MCF 10A (cell line): ENCODE data around the gene MED20. TPM values are rescaled to one million over a fixed set of nuclear protein-coding genes. Genes with fewer than 3 reads are reported as not detected.
A peak's percentile ranks its signal among the peaks of the same experiment; 100 is the strongest.

Experiments
- BruUV-seq: library from RNA; stranded (reverse); fragments of 400-500 nt; replicated peaks from 2 replicates; lab custom pipeline; 2021; lab: Mats Ljungman, UMichigan
- CTCF ChIA-PET: fragments of 300-600 bp; sonication (Branson Sonifier 250); formaldehyde crosslinking; extraction: SDS; loops from one replicate; lab custom pipeline; 2021; ENCODE audit warnings: antibody characterized with exemption, inconsistent platforms; lab: Yijun Ruan, JAX
- POLR2A ChIA-PET: fragments of 300-600, 350-650 bp; sonication (Branson Sonifier 250); formaldehyde crosslinking; extraction: SDS; loops from one replicate; lab custom pipeline; 2020; ENCODE audit warnings: antibody characterized with exemption, inconsistent platforms; lab: Yijun Ruan, JAX
- DNase-seq: peaks from one replicate; pipeline ENCODE4 v3.0.0-alpha.2; 2018; ENCODE audit not compliant: unreplicated experiment
- H3K27ac Mint-ChIP-seq: one replicate; pipeline ENCODE4 v1.8.0; 2022; ENCODE audit warnings: mild to moderate bottlenecking, low read depth, mixed read lengths; ENCODE audit not compliant: unreplicated experiment
- H3K27me3 Mint-ChIP-seq: one replicate; pipeline ENCODE4 v1.8.0; 2022; ENCODE audit warnings: mixed read lengths; ENCODE audit not compliant: insufficient read depth, unreplicated experiment
- H3K36me3 Mint-ChIP-seq: one replicate; pipeline ENCODE4 v1.8.0; 2022; ENCODE audit warnings: mild to moderate bottlenecking, moderate library complexity, mixed read lengths; ENCODE audit not compliant: insufficient read depth, unreplicated experiment
- H3K4me1 Mint-ChIP-seq: one replicate; pipeline ENCODE4 v1.8.0; 2022; ENCODE audit warnings: mixed read lengths; ENCODE audit not compliant: insufficient read depth, unreplicated experiment
- H3K4me3 Mint-ChIP-seq: one replicate; pipeline ENCODE4 v1.8.0; 2022; ENCODE audit warnings: mild to moderate bottlenecking, moderate library complexity, mixed read lengths; ENCODE audit not compliant: unreplicated experiment
- H3K9me3 Mint-ChIP-seq: one replicate; pipeline ENCODE4 v1.8.0; 2022; ENCODE audit warnings: mixed read lengths; ENCODE audit not compliant: unreplicated experiment
- CTCF ChIP-seq: fragments of 200-600 bp; IDR thresholded peaks from one replicate; pipeline ENCODE4 v1.8.0; 2022; ENCODE audit warnings: antibody characterized with exemption, mild to moderate bottlenecking; ENCODE audit not compliant: unreplicated experiment
- intact Hi-C: fragments of 100-400 bp; cut with micrococcal nuclease; formaldehyde crosslinking; loops from 2 replicates; pipeline ENCODE4 v1.14.1; 2022
- total RNA-seq: library from RNA; stranded (reverse); gene quantifications from 2 replicates; pipeline ENCODE4 v1.2.3, GENCODE V29; 2022

The MED20 gene
- total RNA-seq, 1 experiment from 2014 or later, result 27.6 TPM

- peaks cover 31% of the 10 kb centered on the region for H3K4me1 Mint-ChIP-seq
- DNase-seq, result no peak
- H3K27ac Mint-ChIP-seq, result no peak overlapping the region
- no TSS peak for BruUV-seq
- H3K27me3 Mint-ChIP-seq, result no peaks in the 10 kb centered on the region
- intact Hi-C loops, result loop anchor here (5.0 kb wide), 1 partner anchor 150 kb away; the partner anchor contains the start of gene TOMM6
- ChIA-PET POLR2A (interaction anchor here (0.5 to 14.4 kb wide), 3 partner anchors 15 to 109 kb away, joined by 3 to 157 read pairs (median 136); partner anchors contain the start of genes BYSL, MED20 and TAF8), CTCF (interaction anchor here (0.7 to 10.1 kb wide), 7 partner anchors 15 to 151 kb away, joined by 3 to 117 read pairs (median 6); partner anchors contain the start of genes BYSL, MED20 and TAF8)
- H3K9me3 Mint-ChIP-seq, result no peaks in the 10 kb centered on the region
- no peak overlapping the region for H3K4me3 Mint-ChIP-seq
- peaks cover 84% of the 10 kb centered on the region for H3K36me3 Mint-ChIP-seq
- no peak for TF ChIP-seq CTCF
Measured at GRCh38 chr6:41937472-41937860, 16.5 kb upstream of the MED20 start.

GRCh38 chr6:41936073-41936837, 15.3 kb upstream of the MED20 start:
- Mint-ChIP-seq H3K27ac (peak overlapping the region; percentile 25), H3K9me3 (no peaks in the 10 kb centered on the region), H3K36me3 (peaks cover 94% of the 10 kb centered on the region), H3K4me3 (no peak overlapping the region), H3K27me3 (no peaks in the 10 kb centered on the region), H3K4me1 (peaks cover 31% of the 10 kb centered on the region)
- ChIA-PET CTCF (interaction anchor here (0.5 to 10.1 kb wide), 26 partner anchors 8 to 1353 kb away, joined by 3 to 117 read pairs (median 4); partner anchors contain the start of genes BYSL, MED20, TAF8 and TOMM6), POLR2A (interaction anchor here (1.0 to 14.4 kb wide), 4 partner anchors 14 to 135 kb away, joined by 4 to 157 read pairs (median 72); partner anchors contain the start of genes BYSL, MED20 and TAF8)
- TF ChIP-seq CTCF, result peak; percentile 76
- peak; percentile 93 for DNase-seq
- no TSS peak for BruUV-seq
- intact Hi-C loops, result loop anchor here (1.0 to 5.0 kb wide), 6 partner anchors 16 to 149 kb away; partner anchors contain the start of genes TOMM6 and USP49

- intact Hi-C loops, result loop anchor here (1.0 to 5.0 kb wide), 6 partner anchors 15 to 148 kb away; partner anchors contain the start of genes TOMM6 and USP49
- CTCF ChIA-PET, result interaction anchor here (0.6 to 10.1 kb wide), 16 partner anchors 8 to 333 kb away, joined by 3 to 117 read pairs (median 4); partner anchors contain the start of genes BYSL, MED20, TAF8 and TOMM6
Measured at GRCh38 chr6:41935685-41936072, 14.7 kb upstream of the MED20 start.

More at GRCh38 chr6:41935685-41936072, 14.7 kb upstream of the MED20 start:
- no peak for DNase-seq
- H3K36me3 Mint-ChIP-seq, result peaks cover 93% of the 10 kb centered on the region
- POLR2A ChIA-PET, result interaction anchor here (1.0 to 14.4 kb wide), 5 partner anchors 13 to 134 kb away, joined by 4 to 157 read pairs (median 9); partner anchors contain the start of genes BYSL, MED20 and TAF8
- no peak overlapping the region for H3K4me3 Mint-ChIP-seq
- peaks cover 31% of the 10 kb centered on the region for H3K4me1 Mint-ChIP-seq
- no peaks in the 10 kb centered on the region for H3K27me3 Mint-ChIP-seq
- BruUV-seq, result no TSS peak
- TF ChIP-seq CTCF, result no peak
- H3K9me3 Mint-ChIP-seq, result no peaks in the 10 kb centered on the region
- no peak overlapping the region for H3K27ac Mint-ChIP-seq
